Measurements from ENCODE around the gene ALOX12B.

DNA sequence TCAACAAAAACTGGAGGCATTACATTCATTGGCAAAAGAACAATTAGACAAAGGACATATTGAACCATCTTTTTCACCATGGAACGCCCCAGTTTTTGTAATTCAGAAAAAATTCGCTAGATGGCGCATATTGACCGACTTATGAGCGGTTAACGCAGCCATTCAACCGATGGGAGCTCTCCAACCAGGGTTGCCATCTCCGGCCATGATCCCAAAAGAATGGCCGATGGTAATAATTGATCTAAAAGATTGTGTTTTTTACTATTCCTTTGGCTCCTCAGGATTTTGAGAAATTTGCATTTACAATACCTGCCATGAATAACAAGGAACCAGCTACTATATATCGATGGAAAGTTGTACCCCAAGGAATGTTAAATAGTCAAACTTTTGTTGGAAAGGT is 27.2 kb downstream of the ALOX12B start:
- TF ChIP-seq CTCF (conservative IDR thresholded peaks at IDR 0.05) (peak; percentile 85), ZFX (IDR thresholded peaks at IDR 0.05) (no peak)

Measured in C4-2B (cell line).